GM21786 (cell line): ENCODE measurements around the gene PPP2R3C.
"Not testable (repeated sequence)": the region's sequence is repeated elsewhere in the genome, so short reads cannot be mapped to it uniquely, and the experiment has no call there.

Source experiments
- ATAC-seq: cut with Tn5 transposase; IDR thresholded peaks from one replicate; pipeline ENCODE4 v1.9.1; 2021; ENCODE audit not compliant: unreplicated experiment

Gene PPP2R3C

DNA sequence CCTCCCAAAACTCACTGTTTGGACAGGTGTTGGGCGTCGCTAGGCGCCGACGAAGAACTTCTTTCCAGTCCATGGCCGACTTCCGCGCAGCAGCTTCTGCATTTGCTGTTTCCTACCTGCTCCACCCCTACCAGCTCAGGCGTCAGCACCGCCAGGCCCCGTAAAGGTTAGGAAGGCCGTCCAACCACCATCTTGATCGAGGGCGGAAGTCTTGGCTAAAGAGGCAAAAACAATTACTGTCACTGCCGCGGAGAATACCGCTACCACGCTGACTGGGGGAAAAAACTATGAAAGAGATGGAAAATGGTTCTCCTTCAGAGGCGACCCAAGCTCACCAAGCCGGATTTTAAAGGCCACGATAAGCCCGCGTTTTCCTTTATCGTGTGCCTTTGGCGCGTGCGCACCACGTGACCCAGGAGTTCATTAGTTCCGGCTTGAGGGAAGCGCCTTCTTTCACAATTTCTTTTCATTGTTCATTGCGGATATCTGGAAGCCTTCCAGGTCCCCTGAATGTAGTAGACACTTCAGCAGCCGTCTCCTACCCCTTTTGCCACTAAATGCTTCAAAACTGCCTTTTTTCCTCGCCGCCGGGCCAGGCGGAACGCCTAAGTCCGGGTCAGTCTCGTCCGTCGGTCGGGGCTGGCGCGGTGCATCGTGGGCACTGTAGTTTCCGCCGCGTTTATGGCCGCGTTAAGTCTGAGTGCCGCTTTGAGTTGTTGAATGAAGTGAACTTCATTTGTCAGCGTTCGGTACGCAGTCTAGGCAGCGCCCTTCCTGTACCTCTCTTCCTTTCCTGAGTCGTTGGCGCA lies at the start of gene PPP2R3C, which contains the start of gene PRORP:
Gene PPP2R3C, minus strand, starts transcription at position 104 of the 809 bp plus-strand sequence. Its CDS starts 31 bp downstream, at position 73.
Gene PRORP, plus strand, starts transcription at position 666 of the 809 bp plus-strand sequence. CDS start 694 bp downstream, outside the sequence.
- peak; percentile 81 for ATAC-seq

DNA sequence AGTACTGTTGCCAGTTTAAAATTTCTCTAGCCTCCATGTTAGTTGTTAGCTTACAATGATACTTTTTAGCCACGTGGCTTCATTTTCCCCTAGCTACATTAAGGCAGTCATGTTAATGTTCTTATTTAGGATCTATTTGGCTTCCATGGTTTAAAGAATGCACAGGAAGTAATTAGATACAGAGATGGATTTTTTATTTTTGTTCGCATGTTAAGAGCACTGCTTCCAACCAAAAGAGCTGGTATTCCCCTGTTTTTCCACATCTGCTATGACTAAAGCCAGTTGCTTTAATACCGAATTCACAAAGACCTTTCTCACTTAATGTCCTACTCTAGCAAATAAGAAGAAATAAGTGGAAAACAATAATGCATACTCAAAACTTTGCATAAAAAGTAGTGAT lies 45.7 kb upstream of the PPP2R3C start:
- ATAC-seq, result no peak

GRCh38 chr14:35164849-35165248 lies 43.1 kb upstream of the PPP2R3C start:
- ATAC-seq, result no peak

GRCh38 chr14:35163384-35163783 lies 41.6 kb upstream of the PPP2R3C start:
- no peak for ATAC-seq

DNA sequence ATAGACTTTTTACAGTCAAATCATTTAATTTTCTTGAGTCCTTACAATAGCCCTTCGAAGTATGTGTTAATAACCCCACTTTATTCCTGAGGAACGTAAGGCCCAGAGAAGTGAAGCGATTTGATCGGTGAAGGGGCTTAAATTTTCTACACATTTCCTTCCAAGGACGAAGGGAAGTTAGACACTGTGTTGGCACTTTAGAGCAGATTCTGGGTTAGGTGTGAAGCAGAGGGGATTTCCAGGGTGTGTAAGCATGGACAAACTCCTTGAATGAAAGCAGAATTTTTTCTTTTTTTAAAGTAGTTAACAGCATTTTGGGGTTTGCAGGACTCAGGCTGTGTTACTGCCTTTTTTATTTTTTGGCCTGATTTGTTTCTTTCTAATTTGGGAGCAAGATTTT lies 39.4 kb upstream of the PPP2R3C start:
- no peak for ATAC-seq

DNA sequence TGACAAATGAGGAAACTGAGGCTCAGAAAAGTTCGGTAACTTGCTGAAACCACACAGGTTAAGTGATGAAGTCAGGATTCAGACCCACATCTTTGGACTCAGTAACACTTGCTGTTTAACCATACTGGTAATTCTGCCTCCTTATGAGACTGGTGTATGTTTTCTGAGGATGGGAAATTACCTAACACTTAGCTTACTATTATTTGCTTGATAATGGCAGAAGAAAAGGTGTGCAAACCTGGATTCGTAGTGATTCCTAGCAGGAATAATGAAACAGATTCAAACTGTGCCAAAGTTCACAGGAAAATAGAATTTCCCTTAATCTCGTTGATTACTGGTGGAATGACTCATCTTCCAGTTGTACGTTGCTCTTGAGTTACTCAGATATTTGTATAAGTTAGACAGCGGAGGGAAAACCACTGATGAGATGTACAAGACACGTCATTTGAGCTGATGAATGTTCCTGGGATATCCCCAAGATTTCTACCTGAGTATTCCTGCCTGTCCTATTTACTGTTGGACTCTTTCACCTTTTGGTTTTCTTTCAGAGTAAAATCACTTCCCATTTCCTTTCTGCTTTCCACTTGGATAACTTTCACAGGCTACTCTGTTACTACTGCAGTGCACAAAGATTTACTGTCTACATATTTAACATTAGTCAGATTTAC lies 38.1 kb upstream of the PPP2R3C start:
- ATAC-seq, result peak; percentile 57

GRCh38 chr14:35158951-35159653 lies 37.3 kb upstream of the PPP2R3C start:
- no peak for ATAC-seq

DNA sequence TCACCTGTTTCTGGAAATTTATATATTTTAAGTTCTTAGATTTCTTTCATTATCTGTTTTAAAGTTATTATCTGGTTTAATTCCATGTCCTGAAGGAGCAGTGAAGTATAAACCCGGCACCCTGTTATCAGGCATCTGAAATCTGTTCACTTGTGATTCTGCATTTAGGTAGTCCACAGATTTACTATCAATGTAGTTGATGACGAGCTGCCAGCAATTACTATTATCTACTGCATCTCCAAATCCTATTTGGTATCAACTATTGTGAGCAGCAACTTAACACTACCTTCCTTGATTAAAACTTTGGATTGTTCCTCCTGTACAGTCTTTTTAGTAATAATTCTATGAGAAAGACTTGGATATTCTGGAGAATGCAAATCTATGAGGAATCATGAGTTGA lies 36.7 kb upstream of the PPP2R3C start:
- no peak for ATAC-seq

GRCh38 chr14:35155962-35156361 lies 34.2 kb upstream of the PPP2R3C start:
- no peak for ATAC-seq

DNA sequence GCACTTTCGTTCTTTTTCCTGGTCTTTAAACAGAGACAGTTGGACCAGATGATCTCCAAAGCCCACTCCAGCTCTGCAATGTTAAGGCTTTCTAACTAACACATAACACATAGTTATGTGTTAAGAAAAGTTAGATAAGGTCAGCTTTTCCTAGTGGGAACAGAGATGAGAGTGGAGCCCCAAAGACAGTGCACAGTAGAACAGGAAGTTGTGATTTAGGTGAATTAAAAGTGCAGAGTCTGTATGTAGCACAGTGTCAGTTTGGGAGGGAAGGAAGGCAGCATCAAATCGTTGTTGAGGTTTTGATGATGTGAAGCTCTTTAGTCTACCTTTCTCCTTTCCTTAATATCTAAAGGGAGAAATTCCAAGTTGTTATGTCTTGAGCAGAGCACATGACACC lies 32.2 kb upstream of the PPP2R3C start:
- no peak for ATAC-seq

DNA sequence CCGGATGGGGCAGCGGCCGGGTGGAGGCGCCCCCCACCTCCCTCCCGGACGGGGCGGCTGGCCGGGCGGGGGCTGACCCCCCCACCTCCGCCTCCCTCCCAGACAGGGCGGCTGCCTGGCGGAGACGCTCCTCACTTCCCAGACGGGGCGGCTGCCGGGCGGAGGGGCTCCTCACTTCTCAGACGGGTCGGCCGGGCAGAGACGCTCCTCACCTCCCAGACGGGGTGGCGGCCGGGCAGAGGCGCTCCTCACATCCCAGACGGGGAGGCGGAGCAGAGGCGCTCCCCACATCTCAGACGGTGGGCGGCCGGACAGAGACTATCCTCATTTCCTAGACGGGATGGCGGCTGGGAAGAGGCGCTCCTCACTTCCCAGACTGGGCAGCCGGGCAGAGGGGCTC lies 30.7 kb upstream of the PPP2R3C start:
- not testable (repeated sequence) for ATAC-seq

- no peak for ATAC-seq
Observed at GRCh38 chr14:35149239-35149638, 27.4 kb upstream of the PPP2R3C start.

GRCh38 chr14:35147711-35148110 lies 25.9 kb upstream of the PPP2R3C start:
- no peak for ATAC-seq

GRCh38 chr14:35147186-35147585 lies 25.4 kb upstream of the PPP2R3C start:
- no peak for ATAC-seq

DNA sequence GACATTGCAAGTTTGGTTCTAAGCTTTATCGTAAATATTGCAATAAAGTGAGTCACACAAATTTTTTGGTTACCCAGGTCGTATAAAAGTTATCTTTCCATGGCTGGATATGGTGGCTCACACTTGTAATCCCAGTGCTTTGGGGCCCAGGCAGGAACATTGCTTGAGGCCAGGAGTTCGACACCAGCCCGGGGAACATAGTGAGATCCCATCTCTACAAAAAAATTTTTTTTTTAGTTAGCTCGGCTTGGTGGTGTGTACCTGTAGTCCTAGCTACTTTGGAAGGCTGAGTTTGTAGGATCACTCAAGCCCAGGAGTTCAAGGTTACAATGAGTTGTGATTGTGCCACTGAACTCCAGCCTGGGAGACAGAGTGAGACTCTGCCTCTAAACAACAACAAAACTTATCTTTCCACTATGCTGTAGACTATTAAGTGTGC lies 24.9 kb upstream of the PPP2R3C start:
- ATAC-seq, result no peak

GRCh38 chr14:35144029-35144428 lies 22.2 kb upstream of the PPP2R3C start:
- no peak for ATAC-seq

GRCh38 chr14:35140718-35141581 lies 19.2 kb upstream of the PPP2R3C start:
- no peak for ATAC-seq

DNA sequence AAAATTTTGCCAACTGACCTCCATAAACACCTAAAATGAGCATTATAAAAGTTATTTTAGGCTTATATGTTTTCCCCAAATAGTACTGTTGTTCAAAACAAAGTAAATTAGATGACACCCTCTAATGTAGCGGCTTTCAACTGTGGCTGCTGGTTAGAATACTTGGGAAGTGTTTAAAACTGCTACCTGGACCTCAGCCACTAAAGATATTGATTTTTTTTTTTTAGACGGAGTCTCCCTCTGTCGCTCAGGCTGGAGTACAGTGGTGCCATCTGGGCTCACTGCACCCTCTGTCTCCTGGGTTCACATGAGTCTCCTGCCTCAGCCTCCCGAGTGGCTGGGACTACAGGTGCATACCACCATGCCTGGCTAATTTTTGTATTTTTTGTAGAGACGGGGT lies 16.8 kb upstream of the PPP2R3C start:
- no peak for ATAC-seq

DNA sequence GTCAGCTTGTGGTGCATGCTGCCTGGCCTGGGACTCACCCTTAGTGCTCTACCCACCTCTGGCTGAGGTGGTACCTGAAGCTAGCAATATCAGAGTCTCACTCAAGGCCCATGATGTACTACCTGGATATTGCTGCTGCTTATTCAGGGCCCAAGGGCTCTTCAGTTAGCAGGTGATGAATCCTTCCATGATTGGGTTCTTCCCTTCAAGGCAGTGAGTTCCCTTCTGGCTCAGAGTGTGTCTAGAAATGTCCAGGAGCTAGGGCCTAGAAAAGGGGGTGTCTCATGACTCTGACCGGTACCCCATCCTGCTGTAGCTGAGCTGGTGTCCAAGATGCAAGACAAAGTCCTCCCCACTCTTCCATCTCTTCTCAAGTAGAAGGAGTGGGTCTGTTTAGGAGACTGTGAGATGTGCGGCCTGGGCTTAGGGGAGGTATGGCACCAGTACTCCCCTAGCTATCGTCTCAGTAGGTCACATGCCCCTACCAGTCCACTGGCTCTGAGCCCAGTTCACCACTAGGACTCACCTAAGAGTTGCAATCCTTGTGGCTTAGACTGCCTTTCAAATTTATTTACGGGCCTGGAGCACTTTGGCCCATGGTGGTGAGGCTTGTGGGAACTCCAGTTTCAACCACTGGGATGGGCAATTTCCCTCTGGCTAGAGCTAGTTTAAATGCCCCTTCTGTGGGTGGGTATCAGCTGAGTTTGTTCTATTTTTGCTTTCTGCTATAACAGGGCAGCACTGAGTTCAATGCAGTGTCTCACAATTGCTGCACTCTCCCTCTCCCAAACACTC lies 12.7 kb upstream of the PPP2R3C start:
- ATAC-seq, result no peak
